ENCODE measurements around the gene POU6F1.
"Not testable (repeated sequence)": the region's sequence is repeated elsewhere in the genome, so short reads cannot be mapped to it uniquely, and the experiment has no call there.

POU6F1 gene

GRCh38 chr12:51225771-51226170, 7.9 kb upstream of the POU6F1 start:
- no peak for DNase-seq

GRCh38 chr12:51225234-51225633, 7.4 kb upstream of the POU6F1 start:
- DNase-seq = no peak

GRCh38 chr12:51224625-51225024, 6.8 kb upstream of the POU6F1 start:
- DNase-seq = no peak

GRCh38 chr12:51222461-51222860, 4.6 kb upstream of the POU6F1 start:
- no peak for DNase-seq

- DNase-seq = not testable (repeated sequence)
Measured at GRCh38 chr12:51219857-51220256, 2.0 kb upstream of the POU6F1 start.

- no peak for DNase-seq
Measured at GRCh38 chr12:51219322-51219721, 1.5 kb upstream of the POU6F1 start.

GRCh38 chr12:51218607-51219161, 822 bp upstream of the POU6F1 start:
- no peak for DNase-seq

- peak; percentile 23 for DNase-seq
Measured at GRCh38 chr12:51217133-51217967, 512 bp downstream of the POU6F1 start.

- DNase-seq = no peak
Measured at GRCh38 chr12:51216642-51217041, 1.2 kb downstream of the POU6F1 start.

GRCh38 chr12:51214895-51215294, 3.0 kb downstream of the POU6F1 start:
- DNase-seq = no peak

- no peak for DNase-seq
Measured at GRCh38 chr12:51210690-51211395, 7.0 kb downstream of the POU6F1 start.

- DNase-seq = no peak
Measured at GRCh38 chr12:51209259-51209658, 8.6 kb downstream of the POU6F1 start.

GRCh38 chr12:51208016-51208660, 9.7 kb downstream of the POU6F1 start:
- no peak for DNase-seq

- no peak for DNase-seq
Measured at GRCh38 chr12:51205350-51205749, 12.5 kb downstream of the POU6F1 start.

GRCh38 chr12:51202718-51203117, 15.1 kb downstream of the POU6F1 start:
- no peak for DNase-seq

GRCh38 chr12:51200806-51201205, 17.1 kb downstream of the POU6F1 start:
- DNase-seq = no peak

GRCh38 chr12:51200156-51200555, 17.7 kb downstream of the POU6F1 start:
- DNase-seq = no peak

GRCh38 chr12:51199366-51199945, 18.4 kb downstream of the POU6F1 start:
- DNase-seq = no peak

- DNase-seq = no peak
Measured at GRCh38 chr12:51198568-51199365, 19.1 kb downstream of the POU6F1 start.

GRCh38 chr12:51197736-51198567, 19.9 kb downstream of the POU6F1 start:
- DNase-seq = no peak

- no peak for DNase-seq
Measured at GRCh38 chr12:51196547-51196946, 21.3 kb downstream of the POU6F1 start.
